Lung microvascular endothelial cell (primary cell): Measurements from ENCODE around the gene KDELR3. TPM values are rescaled to one million over a fixed set of nuclear protein-coding genes. Genes with fewer than 3 reads are reported as not detected.
"Not testable (repeated sequence)": the region's sequence is repeated elsewhere in the genome, so short reads cannot be mapped to it uniquely, and the experiment has no call there.

Source experiments
- DNase-seq, 2 donors: peaks; one replicate each; pipeline versions ENCODE4 v3.0.0 to v3.0.0-alpha.2; 2010; ENCODE audit warnings: low read depth in 2 of 2
- total RNA-seq: library from RNA; depleted of rRNA; stranded (reverse); fragments of >200 nt; gene quantifications from 2 replicates; pipeline ENCODE4 v1.2.1, GENCODE V29; 2014

KDELR3 gene
- total RNA-seq, 1 donor from 2014 or later: 15.7 TPM

DNA sequence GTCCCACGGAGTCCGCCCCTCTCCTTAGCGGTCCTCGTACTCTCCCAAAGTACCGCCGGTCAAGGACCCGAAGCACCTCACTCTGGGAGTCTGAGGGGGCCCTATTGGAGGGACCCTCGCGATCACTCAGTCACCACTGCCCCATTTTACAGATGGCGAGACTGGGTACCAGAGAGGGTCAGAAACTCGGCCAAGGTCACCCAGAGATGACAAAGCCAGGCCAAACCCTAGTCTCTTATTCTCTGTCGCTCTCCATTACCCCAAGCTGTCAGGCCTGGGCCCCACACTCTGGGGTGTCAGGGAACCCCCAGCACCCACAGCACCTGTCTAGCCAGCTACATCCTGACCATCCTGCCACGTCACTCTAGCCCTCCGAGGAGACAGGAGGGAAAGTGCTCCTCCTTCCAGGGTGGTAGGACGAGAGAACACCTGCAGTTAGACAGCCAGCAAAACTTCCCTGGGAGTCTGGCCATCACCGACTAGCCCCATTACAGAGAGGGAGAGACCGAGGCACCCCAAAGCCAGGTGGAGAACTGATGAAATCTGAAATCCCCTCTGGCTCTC is 11.5 kb upstream of the KDELR3 start:
- no peak for DNase-seq

DNA sequence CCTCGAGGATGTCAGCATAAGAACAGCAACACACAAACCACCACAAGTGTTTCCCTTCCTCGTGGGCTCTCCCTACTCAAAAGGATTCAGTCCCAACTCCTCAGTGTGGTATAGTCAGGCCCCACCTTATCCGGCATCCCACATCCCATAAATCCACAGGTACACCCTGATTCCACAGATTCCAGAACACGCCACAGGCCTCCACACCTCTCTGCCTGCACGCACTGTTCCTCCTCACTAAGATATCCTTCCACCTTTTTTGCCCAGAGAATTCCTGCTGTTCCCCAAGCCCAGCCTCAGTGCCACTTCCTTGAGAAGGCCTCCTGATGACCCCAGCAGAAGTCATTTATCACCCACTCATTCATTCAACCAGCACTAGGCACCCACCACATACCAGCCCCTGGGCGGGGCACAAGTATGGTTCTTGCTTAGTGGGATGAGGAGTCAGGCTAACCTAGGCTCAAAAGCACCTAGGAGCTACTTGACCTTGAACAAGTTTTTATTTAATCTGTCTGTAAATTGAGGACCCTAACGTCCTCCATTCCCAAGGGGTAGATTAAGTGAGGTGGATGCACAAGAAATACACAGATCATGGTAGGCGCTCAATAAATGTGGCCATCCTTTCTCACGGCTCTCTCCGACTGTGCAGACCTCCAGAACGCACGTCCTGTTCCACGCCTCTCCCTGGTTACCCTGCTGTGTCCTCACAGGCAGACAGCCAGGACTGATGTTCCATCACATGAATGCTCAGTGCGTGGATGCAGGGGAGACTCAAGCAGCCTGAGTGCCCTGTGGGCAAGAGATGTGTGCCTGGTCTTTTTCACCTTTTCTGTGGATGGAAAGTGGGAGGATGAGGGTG is 10.8 kb upstream of the KDELR3 start:
- DNase-seq: peak in 1 of 2 donors; percentile 22

DNA sequence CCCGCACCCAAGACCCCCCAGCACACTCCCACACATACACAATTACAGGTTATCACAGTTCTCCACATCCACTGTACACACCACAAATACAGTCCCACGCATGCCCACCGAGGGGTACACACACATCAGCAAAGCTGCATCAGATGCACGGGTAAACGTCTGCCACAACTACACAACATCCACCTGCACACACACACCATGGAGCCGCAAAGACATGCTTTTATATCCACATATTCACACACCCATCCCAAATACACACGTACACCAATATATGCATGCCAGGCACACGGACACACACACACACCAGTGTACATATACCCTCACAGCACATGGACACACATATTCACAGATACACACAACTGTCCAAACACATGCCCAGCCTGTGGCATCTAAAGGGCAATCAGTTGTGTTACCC is 7.5 kb upstream of the KDELR3 start:
- DNase-seq: no peak

DNA sequence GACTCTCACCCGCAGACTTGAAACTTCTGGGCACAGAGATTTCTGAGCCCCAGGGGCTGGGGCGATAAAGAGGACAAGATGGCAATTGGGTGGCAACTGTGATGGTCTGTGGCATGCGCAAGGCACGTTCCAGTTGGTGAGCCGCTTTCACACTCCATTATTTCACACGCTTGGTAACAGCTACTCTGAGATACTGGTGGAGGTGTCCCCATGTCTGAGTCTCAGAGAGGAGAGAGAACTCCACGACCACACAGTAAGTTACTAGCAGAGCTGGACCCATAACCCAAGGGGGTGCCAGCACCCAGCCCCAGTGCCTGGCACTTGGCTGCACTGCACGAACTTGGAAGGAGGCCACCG is 6.9 kb upstream of the KDELR3 start:
- DNase-seq: no peak

DNA sequence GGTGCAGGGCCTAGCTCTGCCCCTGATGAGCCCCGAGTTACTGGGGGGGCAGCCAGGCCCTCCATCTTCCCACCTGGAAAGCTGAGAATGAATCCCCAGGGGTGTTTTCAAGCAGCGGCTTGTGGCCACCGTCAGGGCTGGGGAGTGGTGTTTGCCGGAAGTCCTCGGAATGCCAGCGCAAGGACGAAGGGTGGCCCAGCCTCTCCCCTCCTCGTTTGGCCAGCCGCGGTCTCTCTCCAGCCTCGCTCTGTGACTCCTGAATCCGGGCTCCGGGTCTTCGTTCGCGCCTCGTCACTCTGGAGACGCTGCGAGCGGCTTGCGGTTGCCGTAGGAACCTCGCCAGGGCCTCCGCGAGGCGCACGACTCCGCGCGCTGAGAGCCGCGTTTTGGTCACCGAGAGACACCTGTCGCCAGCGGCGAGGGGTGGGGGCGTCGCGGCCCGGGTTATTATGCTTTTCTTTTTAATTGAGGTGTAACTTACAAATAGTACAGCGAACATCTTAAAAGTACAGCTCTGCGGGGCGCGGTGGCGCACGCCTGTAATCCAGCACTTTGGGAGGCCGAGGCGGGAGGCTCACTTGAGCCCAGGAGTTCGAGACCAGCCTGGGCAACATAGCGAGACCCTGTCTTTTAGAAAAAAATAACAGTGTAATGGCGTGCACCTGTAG is 6.3 kb upstream of the KDELR3 start:
- peak; percentile 61 to 83 for DNase-seq

DNA sequence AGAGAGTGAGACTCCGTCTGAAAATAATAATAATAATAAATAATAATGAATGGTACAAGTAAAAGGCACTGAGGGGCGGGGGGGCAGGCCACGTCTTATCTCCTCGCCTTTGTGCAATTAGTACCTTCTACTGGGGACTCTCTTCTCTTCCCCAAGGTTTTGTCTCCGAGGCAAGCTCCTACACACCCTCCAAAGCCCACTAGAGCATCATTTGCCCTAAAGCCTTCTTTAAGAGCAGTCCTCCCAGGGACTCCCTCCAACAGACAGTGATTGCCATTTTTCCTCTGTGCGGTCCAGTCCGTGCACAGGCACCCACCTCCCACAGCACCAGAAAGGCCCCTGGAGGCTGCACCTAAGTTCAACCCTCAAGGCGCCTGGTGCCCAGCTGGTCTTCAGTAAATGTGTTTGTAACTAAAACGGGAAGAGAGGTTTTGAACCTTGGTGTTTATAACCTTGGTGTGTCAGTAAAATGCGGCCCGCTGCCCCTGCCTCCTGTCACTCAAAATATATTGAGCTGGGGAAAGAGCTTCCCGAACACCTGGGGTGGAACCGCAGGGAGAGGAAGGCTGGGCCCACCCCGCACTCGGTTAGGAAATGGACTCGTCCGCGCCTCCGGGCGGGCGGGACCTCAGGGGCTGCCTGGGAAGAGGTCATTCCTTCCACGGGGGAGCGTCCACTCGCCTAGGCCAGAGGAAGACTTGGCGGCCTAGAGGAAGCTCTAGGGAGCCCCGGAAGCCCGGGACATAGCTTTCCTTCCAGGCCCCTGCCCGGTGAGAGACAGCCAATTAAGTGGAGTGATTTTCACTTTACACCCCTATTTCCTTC is 4.7 kb upstream of the KDELR3 start:
- peak; percentile 16 to 21 for DNase-seq

DNA sequence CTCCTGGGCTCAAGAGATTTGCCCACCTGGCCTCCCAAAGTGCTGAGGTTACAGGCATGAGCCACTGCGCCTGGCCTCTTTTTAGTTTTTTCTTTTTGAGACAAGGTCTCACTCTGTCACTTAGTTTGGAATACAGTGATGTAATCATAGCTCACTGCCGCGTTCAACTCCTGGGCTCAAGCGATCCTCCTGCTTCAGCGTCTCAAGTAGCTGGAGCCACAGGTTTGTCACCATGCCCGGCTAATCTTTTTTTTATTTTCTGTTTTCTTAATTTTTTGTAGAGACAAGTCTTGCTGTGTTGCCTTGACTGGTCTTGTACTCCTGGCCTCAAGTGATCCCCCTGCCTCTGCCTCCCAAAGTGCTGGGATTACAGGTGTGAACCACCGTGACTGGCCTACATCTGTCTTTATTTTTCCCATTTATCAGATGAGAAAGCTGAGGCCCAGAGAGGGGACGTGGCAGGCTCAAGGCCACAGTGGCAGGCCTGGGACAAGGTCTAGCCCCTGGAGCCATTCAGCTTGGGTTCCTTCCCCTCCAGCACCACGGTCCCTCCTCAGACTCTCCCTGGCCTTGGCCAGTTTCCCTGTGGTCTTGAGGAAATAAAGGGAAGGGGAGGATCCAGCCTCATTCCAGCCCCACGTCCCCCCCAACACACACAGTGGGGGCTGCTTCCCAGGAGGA is 2.8 kb upstream of the KDELR3 start:
- no peak for DNase-seq

DNA sequence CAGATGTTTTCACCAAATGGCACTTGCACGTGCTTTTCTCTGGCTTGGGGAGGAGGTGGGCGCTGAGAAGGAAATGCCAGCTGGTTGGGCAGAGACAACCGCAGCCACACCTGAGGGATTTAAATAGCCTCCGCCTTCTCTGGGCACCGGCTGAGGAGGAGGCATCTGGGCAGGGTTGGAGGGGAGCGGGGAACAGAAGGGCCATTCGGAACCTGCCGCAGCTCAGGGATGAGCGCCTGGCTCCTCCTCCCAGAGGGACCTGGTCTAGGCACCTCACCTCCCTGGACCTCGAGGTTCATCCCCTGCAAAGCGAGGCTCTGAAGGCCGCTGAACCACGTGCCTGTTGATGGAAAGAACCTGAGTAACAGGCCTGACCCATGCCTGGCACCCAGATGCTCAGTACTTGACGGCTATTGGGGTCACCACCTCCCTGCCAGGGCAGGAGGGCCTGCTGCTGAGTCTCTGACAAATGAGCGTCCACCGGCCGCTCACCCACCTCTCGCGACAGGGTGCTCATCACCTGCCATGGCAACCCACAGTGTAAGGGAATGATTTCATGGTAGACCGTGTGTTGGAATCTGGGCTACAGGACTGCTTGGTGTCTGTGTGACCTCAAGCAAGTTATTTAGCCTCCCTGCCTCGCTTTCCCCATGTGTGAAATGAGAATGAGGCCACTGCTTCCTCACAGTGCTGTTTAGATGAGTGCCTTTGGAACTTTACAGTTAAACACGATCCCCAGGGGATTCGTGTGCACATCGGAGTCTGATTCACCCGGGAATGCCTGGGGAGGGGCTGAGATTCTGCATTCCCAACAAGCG is 2.0 kb upstream of the KDELR3 start:
- DNase-seq: no peak

DNA sequence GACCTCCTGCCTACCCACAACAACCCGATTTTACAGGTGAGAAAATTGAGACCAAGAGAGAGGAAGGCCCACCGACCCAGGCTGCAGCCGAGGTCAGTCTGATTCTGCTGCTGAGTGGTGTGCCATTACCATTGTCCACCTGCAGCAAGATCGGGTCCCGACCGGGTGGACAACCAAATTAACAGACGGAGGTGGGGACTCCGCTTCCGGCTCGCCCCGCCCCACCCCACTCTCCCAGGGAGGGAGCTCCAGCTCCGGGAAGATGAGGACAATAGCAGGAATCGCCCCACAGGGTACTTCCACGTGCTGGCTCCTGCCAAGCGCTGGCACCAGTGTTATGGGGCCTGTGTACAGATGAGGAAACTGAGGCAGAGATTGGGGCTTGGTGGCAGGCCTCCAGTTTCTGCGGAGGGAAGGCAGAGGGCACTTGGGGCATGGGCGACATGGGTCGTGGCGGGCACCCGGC is 425 bp upstream of the KDELR3 start:
- DNase-seq: no peak

DNA sequence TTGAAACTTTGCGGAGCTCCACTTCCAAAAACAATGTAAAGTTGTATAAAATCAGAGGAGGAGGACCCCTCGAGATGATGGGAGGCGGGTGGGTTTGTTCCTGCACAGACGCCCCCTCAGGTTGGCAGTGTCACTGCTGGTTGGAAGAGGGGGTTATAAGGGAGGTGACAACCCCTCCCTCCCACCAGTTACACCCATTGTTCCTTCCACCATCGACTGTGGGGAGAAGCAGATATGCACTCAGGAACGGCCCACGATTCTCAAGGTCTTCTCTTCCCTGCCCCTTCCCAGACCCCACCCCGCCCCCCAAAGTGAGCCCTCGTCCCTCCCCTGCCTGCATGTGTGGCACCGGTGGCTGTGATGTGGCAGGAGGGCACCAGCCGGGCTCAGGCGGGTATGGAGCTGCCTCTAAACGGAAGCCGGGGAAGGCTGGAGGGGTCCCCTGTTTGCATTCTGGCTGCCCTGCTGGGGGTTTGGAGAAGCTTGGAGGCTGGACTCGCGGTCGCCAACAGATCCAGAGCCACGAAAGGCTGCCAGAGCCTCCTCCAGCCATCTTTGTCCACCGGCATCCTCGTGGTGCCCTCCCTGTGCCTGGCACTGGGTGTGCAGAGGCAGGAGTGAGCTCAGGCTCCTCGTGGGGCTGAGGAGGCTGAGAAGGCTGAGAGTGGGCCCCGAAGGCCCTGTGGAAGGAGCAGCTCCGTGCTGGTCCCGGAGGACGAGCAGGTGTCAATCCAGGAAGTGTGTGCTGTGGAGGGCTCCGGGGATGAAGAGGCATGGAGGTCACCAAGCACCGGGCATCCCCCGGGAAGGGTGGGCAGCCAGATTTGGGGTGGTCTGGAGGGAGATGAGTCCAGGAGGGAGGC is 778 bp downstream of the KDELR3 start:
- peak in 1 of 2 donors; percentile 33 for DNase-seq

DNA sequence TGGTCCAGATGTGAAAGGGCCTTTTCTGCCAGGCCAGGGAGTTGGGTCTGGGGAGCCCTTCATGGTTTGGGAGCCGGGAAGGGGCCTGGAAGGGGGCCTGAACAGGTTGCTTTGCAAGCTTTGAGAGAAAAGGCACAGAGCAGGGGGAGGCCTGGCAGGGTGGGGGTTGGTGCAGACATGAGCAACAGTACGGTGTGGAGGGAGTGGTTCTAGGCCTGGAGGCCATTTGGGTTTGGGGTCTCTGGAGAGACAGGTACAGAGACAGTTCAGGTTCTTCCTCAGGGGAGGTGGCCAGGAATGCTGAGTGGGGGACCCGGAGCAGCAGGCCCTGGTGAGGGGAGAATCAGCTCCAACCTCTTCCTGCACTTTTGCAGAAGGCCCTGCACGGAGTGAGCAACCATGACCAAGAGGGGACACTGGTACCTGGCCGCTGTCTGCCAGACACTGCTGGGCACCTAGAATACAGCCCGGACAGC is 1.4 kb downstream of the KDELR3 start:
- DNase-seq: no peak

DNA sequence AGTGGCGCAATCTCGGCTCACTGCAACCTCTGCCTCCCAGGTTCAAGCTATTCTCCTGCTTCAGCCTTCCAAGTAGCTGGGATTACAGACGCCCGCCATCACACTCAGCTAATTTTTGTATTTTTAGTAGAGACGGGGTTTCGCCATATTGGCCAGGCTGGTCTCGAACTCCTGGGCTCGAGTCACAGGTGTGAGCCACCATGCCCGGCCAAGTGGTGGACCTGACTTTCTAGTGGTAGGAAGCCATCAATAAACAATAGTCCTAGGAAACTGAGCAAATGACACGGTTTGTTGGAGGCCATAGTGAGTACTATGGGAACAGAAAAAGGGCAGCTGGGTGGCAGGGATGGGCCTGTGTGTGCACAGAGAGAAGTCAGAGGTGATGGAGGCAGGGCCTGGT is 2.3 kb downstream of the KDELR3 start:
- not testable (repeated sequence) for DNase-seq

DNA sequence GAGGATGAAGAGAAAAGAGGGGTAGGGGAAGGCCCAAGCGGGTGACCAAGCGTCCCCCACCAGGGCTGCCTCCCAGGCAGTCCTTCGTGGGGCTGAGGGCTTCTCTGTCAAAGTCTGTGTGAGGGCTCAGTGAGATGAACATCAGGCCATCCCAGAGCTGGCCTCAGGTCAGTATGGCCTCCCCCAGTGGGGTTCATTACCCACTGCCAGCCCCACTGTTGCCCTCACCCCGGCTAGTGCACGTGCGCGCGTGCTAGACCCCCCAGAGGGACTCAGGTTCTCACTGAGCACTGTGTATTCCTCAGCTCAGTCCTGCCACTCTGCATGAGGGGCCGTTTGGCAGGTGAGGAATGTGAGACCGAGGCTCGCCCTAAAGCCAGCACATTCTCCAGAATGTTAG is 3.3 kb downstream of the KDELR3 start:
- no peak for DNase-seq

DNA sequence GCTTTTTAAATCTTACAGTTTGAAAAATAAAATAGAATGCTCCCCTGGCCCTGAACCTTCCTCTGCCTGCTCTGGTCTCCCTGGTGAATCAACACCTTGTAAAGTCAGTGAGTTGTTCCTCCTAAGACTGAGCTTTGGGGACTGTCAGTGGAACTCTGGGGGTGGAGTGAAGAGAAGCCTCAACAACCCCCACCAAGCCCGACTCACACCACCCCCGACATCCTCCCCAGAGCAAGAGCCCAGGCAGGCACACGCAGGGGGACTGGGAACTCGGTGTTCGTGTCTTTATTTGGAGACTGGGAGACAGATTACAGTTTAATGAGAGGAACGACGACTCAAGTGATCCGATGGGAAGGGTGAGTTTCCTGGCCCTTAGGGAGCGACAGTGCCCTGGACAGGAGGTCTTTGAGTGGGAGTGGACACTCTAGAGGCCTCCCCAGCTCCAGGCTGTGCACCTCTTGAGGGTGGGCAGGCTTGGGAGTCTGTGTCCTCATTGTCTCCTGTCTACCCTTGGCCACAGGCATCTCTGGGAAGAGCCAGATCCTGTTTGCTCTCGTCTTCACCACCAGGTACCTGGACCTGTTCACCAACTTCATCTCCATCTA is 6.2 kb downstream of the KDELR3 start:
- DNase-seq: no peak

DNA sequence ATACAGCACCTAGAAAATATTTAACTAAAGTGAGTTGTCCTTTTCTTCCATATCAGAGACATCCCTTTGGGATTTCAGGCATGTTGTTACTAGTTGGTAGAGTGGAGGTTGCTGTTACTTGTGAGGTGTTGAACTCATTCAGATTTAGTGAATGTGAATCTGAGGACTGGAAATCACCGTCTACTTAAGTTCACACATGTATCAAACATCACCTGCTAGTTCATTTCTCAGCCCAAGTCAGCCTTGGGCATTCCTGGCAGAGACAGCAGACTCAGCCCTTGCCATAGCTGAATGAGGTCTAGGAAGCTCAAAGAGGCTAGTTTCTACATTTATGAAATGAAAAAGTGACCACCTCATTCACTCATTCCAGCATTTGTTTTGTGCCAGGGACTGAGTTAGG is 9.7 kb downstream of the KDELR3 start:
- no peak for DNase-seq

DNA sequence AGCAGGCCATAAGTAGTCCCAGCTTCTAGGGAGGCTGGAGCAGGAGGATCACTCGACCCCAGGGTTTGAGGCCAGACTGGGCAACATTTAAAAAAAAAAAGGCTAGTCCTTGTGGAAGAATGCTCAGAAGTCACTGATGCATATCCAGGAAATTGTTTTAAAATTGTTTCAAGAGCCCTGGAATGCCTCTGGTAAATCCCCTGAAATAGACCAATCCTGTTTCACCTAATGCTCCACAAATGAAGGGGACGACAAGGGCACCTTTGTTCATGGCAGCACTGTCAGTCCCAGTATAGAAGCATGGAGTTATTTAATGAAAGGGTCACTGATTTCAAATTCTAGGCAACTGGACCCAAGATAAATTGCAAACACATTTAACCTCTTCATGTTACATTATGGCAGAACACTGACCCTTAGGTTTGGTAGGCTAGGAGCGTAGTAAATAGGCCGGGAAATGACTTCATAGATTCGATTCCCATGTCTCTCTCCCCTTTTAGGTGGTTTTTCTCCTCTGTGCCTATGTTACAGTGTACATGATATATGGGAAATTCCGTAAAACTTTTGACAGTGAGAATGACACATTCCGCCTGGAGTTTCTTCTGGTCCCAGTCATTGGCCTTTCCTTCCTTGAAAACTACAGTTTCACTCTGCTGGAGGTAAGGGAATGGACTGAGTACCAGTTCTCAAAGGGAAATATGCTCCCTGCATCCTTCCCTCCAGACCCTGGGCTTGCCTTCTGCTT is 11.4 kb downstream of the KDELR3 start:
- no peak for DNase-seq

DNA sequence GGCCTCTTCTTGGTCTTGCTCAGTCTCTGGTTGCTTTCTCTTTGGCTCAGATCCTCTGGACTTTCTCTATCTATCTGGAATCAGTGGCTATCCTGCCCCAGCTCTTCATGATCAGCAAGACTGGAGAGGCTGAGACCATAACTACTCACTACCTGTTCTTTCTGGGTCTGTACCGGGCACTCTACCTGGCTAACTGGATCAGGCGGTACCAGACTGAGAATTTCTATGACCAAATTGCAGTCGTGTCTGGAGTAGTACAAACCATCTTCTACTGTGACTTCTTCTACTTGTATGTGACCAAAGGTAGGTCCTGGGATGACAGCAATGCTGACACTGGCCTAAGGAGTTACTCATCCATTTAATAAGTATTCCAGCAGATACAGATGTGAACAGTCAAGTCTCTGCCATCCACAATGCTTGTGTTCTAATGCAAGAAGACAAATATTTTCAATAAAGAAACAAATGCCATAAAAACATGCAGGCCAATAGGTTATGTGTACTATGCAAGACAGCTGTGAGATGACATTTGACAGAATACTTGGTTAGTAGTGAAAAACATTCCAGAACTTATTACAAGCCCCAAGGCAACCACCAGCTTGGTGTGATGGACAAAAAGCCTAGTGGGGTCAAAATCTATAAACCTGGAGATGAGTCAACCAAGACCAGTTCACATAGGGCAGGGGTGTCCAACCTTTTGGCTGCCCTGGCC is 13.4 kb downstream of the KDELR3 start:
- DNase-seq: no peak
